GM21825 (cell line): ENCODE results near the gene PTPN5.
A peak's percentile ranks its signal among the peaks of the same experiment; 100 is the strongest.

Source experiments
- ATAC-seq: cut with Tn5 transposase; IDR thresholded peaks from one replicate; pipeline ENCODE4 v1.9.1; 2021; ENCODE audit warnings: mild to moderate bottlenecking, moderate library complexity; ENCODE audit not compliant: unreplicated experiment

Gene PTPN5

GRCh38 chr11:18743365-18743764 lies 48.2 kb downstream of the PTPN5 start:
- no peak for ATAC-seq

- ATAC-seq = no peak
Measured at GRCh38 chr11:18741783-18742182, 49.8 kb downstream of the PTPN5 start.

GRCh38 chr11:18739685-18740084 lies 51.9 kb downstream of the PTPN5 start:
- ATAC-seq = no peak

DNA sequence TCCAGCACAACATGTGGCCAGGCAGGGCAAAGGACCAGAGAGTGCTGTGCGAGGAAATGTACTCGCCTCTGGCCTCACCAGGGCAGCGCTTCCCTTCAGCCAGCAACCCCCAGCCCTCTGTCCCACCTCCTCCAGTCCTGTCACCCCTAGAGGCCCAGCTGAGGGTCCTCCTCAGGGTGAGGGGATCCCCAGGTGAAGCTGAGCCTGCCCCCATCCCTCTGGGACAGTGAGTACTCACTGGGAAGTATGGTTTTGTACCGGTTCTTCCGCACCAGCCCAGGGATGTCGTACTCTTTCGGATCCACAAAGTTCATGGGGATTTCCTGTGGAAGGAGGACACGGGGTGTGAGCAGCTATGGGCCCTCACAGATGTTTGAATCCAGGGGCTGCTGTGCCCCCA lies 54.0 kb downstream of the PTPN5 start:
- ATAC-seq = no peak

DNA sequence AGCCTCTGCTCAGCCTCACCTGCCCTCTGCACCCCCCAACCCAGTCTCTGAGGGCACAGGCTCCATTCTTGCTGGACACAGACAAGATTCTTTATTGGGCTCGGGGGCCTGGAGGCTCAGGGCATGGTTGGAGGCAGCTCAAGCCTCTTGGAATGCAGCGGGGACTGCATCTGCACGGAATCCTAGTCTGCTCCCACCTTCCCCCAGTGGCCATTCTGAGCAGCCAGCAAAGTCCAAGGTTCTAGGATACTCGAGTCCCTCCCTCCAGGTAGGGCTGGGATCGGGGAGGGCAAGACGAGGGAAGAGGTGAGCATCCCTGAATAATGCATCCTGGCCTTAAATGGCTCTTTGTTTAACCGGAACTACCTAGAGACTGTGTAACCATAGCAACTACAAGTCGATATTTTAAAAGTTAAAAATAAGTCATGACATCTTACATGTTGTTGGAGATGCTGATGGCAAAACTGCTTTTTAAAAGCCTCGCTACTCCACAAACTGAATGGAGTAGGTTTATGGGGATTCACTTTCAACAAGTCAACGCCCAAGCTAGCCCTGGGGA lies 54.9 kb downstream of the PTPN5 start:
- ATAC-seq = no peak

- ATAC-seq = no peak
Measured at GRCh38 chr11:18733202-18733601, 58.4 kb downstream of the PTPN5 start.

- ATAC-seq = no peak
Measured at GRCh38 chr11:18731949-18732821, 59.4 kb downstream of the PTPN5 start.

- ATAC-seq = no peak
Measured at GRCh38 chr11:18731441-18731840, 60.2 kb downstream of the PTPN5 start.

GRCh38 chr11:18730020-18730419 lies 61.6 kb downstream of the PTPN5 start:
- ATAC-seq = no peak

DNA sequence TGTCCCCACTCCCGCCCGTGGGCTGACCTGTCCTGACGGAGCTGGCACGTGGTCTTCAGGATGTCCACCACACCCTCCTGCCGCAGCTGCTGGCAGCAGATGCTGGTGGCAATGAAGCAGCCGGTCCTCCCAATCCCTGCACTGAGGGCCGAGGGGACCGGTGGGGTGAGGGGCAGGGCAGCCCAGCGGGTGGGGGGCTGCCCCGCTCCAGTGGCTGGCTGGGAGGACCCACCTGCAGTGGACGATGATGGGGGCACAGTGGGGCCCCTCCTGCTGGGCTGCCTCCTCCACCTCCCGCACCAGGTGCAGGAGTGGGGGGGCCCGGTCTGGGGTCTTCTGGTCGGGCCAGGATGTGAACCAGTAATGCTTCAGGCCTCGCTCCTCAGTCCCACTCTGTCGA lies 62.2 kb downstream of the PTPN5 start:
- ATAC-seq = no peak

GRCh38 chr11:18728658-18729057 lies 62.9 kb downstream of the PTPN5 start:
- ATAC-seq = no peak

DNA sequence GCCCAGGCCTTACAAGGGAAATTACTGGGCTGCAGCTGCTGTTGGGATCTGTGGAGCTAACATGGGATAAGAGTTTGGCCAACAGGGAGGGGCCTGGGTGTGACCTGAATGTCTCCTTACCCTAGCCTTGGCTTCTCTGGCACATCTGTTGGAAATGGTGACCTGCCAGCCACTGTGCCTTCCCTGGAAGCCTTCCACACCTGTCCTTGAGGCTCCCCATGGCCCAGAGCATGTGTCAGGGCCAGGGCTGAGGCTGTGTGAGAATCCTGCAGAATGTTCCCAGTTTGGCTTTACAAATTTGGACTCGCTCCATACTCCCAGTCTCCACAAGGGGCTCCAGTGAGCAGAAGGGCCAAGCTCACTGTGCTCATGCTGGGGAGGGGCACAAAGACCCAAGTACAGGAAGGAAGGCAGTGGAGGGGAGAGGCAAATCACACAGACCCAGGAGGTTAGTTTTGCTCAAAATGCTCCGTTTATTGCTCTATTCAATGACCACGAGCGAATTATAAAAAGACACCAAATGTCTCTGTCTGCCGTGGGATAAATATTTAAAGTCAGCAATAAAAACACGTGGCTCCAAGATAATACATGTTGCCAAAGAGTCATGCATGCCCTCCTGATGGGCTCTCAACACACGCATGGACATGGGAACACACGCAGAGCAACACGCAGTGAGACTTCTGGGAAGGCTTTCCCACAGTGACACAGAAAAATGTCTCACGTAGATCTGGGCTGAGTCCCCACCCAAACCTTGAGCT lies 63.9 kb downstream of the PTPN5 start:
- ATAC-seq = no peak

GRCh38 chr11:18726040-18726439 lies 65.6 kb downstream of the PTPN5 start, which contains the start of gene IGSF22:
Gene IGSF22, minus strand, starts transcription at chr11:18726188. Its CDS starts 1,952 bp downstream, at chr11:18724236.
- ATAC-seq = no peak

- no peak for ATAC-seq
Measured at GRCh38 chr11:18723991-18724390, 67.6 kb downstream of the PTPN5 start.

DNA sequence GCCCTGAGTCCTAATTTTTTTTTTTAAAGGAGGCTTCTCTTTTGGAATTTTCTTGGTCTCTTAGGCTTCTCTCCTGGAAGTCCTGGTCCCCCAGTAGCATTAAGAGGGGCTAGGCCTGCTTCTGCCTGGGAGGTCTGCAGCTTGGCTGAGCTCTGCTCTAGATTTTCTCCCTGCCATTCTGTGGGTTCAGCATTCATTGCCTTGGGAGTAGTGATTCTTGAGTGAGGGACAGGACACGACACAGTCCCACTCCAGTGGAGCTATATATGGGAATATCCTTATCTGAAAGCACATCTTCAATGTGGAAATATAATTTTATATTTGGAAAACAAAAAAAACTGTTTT lies 69.3 kb downstream of the PTPN5 start:
- no peak for ATAC-seq

- peak; percentile 65 for ATAC-seq
Measured at GRCh38 chr11:18721561-18722292, 69.9 kb downstream of the PTPN5 start.

GRCh38 chr11:18720808-18721560 lies 70.6 kb downstream of the PTPN5 start:
- ATAC-seq = peak; percentile 74

DNA sequence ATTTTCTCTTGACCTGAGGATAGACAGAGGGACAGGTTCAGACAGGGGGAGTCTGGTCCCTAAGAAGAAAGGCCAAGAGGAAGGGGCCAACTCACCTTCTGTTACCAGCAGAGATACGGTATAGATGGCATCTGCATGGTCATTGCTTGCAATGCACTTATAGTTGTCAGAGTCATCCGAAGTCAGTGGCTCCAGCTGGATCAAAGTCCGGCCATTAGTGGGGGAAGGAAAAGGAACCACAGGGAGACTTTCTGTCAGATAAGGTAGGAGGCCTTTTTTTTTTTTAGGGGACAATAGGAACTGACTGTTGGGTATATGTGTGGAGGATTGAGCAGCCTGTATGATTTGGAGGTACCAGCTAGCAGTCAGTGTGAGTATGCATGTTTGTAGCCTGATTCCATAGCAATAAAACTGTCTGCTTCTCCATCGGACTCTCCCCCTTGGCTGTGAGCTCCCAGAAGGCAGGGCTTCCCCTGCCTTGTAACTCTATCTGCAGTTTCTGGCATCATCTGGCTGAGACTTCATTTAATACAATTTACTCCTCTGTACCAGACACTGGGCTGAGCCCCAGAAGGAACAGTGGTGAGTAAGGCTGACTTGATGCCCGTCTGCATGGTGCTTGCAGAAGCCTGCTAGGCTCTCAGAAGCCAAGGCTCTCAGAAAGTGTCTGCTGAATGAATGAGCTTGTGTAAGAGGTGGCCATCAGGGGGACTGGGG lies 71.3 kb downstream of the PTPN5 start:
- no peak for ATAC-seq

DNA sequence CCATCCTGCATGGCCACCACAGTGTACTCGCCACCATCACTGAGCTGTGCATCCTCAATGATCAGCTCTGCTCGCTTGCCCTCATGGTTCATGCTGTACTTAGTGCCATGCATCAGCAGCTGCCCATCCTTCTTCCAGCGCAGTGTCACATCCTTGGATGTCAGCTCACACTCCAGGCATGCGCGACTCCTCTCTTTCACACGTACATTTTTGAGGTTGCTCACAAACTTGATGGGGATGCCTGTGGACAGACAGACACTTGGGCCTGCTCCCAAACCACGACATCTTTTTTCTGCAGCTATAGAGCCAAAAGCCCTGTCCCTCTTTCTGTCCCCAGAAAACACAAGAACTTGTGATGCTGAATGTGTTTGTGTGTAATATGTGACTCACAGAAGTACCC lies 76.1 kb downstream of the PTPN5 start:
- ATAC-seq = no peak

- ATAC-seq = no peak
Measured at GRCh38 chr11:18714443-18714780, 77.2 kb downstream of the PTPN5 start.
